Stimulated activated naive B cell treated with anti-CD40 and anti-IgM and Interleukin-4, amounts not matched to agents 10 μg/mL and 1 μg/mL and 100 μg/mL, for 72 hours (primary cell): ENCODE measurements around the gene HLA-DQB2.
A peak's percentile ranks its signal among the peaks of the same experiment; 100 is the strongest.
"Not testable (repeated sequence)": the region's sequence is repeated elsewhere in the genome, so short reads cannot be mapped to it uniquely, and the experiment has no call there.

Source experiments
- ATAC-seq, 2 donors: fragments of 150-1000 bp; cut with Tn5 transposase; replicated peaks; 2 replicates each; pipeline ENCODE4 v1.10.0; 2021; ENCODE audit warnings: moderate library complexity in 1 of 2
- DNase-seq: peaks from one replicate; pipeline ENCODE4 v3.0.0; 2021
- H3K27ac Mint-ChIP-seq: one replicate; pipeline ENCODE4 v1.8.0; 2022; ENCODE audit warnings: mild to moderate bottlenecking, mixed read lengths
- H3K27me3 Mint-ChIP-seq, 2 donors: one replicate each; pipeline ENCODE4 v1.8.0; 2022; ENCODE audit warnings: mixed read lengths in 2 of 2
- H3K36me3 Mint-ChIP-seq, 2 donors: one replicate each; pipeline ENCODE4 v1.8.0; 2022; ENCODE audit warnings: mixed read lengths in 2 of 2, mild to moderate bottlenecking in 1 of 2
- H3K4me1 Mint-ChIP-seq, 2 donors: one replicate each; pipeline ENCODE4 v1.8.0; 2022; ENCODE audit warnings: mixed read lengths in 2 of 2, mild to moderate bottlenecking in 1 of 2
- H3K4me3 Mint-ChIP-seq, 2 donors: one replicate each; pipeline ENCODE4 v1.8.0; 2022; ENCODE audit warnings: mild to moderate bottlenecking in 2 of 2, mixed read lengths in 2 of 2, moderate library complexity in 1 of 2
- H3K9me3 Mint-ChIP-seq, 2 donors: one replicate each; pipeline ENCODE4 v1.8.0; 2022; ENCODE audit warnings: mixed read lengths in 2 of 2, mild to moderate bottlenecking in 1 of 2

Gene HLA-DQB2

GRCh38 chr6:32775071-32775470, 11.7 kb upstream of the HLA-DQB2 start:
- Mint-ChIP-seq H3K27ac (no peak overlapping the region), H3K4me1 (peaks cover 0 to 2% of the 10 kb centered on the region in 2 donors), H3K27me3 (peaks cover 7 to 17% of the 10 kb centered on the region in 2 donors), H3K36me3 (no peaks in the 10 kb centered on the region), H3K4me3 (no peak overlapping the region), H3K9me3 (no peaks in the 10 kb centered on the region)
- DNase-seq (no peak), ATAC-seq (no peak)

GRCh38 chr6:32774426-32774825, 11.1 kb upstream of the HLA-DQB2 start:
- DNase-seq (no peak), ATAC-seq (peak; percentile 72 to 86)
- no peak overlapping the region for H3K4me3 Mint-ChIP-seq
- no peaks in the 10 kb centered on the region for H3K36me3 Mint-ChIP-seq
- peaks cover 14 to 24% of the 10 kb centered on the region in 2 donors for H3K27me3 Mint-ChIP-seq
- H3K9me3 Mint-ChIP-seq, result no peaks in the 10 kb centered on the region
- no peak overlapping the region for H3K27ac Mint-ChIP-seq
- peaks cover 0 to 2% of the 10 kb centered on the region in 2 donors for H3K4me1 Mint-ChIP-seq

- Mint-ChIP-seq H3K27me3 (peaks cover 23 to 29% of the 10 kb centered on the region in 2 donors), H3K27ac (no peak overlapping the region), H3K4me3 (no peak overlapping the region), H3K9me3 (no peaks in the 10 kb centered on the region), H3K36me3 (no peaks in the 10 kb centered on the region), H3K4me1 (peaks cover 0 to 2% of the 10 kb centered on the region in 2 donors)
- no peak for ATAC-seq
- DNase-seq, result no peak
Measured at GRCh38 chr6:32772656-32773055, 9.3 kb upstream of the HLA-DQB2 start.

GRCh38 chr6:32764048-32764447, 716 bp upstream of the HLA-DQB2 start:
- no peak overlapping the region for H3K27ac Mint-ChIP-seq
- no peaks in the 10 kb centered on the region for H3K36me3 Mint-ChIP-seq
- no peaks in the 10 kb centered on the region for H3K4me1 Mint-ChIP-seq
- peaks cover 46 to 49% of the 10 kb centered on the region in 2 donors for H3K27me3 Mint-ChIP-seq
- no peaks in the 10 kb centered on the region for H3K9me3 Mint-ChIP-seq
- DNase-seq (no peak), ATAC-seq (no peak)
- H3K4me3 Mint-ChIP-seq, result no peak overlapping the region

GRCh38 chr6:32761548-32761947, 1.8 kb downstream of the HLA-DQB2 start:
- Mint-ChIP-seq H3K27ac (peak overlapping the region; percentile 67), H3K4me3 (peak overlapping the region; percentile 61 to 63), H3K4me1 (no peaks in the 10 kb centered on the region), H3K9me3 (no peaks in the 10 kb centered on the region), H3K36me3 (no peaks in the 10 kb centered on the region), H3K27me3 (peaks cover 33 to 34% of the 10 kb centered on the region in 2 donors)
- ATAC-seq (no peak), DNase-seq (no peak)

GRCh38 chr6:32761072-32761471, 2.3 kb downstream of the HLA-DQB2 start:
- Mint-ChIP-seq H3K4me3 (peak overlapping the region; percentile 62 to 72), H3K27ac (peak overlapping the region; percentile 73), H3K9me3 (no peaks in the 10 kb centered on the region), H3K36me3 (no peaks in the 10 kb centered on the region), H3K4me1 (no peaks in the 10 kb centered on the region), H3K27me3 (peaks cover 35 to 36% of the 10 kb centered on the region in 2 donors)
- ATAC-seq (peak; percentile 68), DNase-seq (no peak)

GRCh38 chr6:32759669-32760068, 3.7 kb downstream of the HLA-DQB2 start:
- Mint-ChIP-seq H3K4me3 (no peak overlapping the region), H3K36me3 (no peaks in the 10 kb centered on the region), H3K27me3 (peaks cover 31 to 36% of the 10 kb centered on the region in 2 donors), H3K27ac (no peak overlapping the region), H3K9me3 (no peaks in the 10 kb centered on the region), H3K4me1 (no peaks in the 10 kb centered on the region)
- ATAC-seq (no peak), DNase-seq (no peak)

GRCh38 chr6:32752580-32752979, 10.8 kb downstream of the HLA-DQB2 start:
- Mint-ChIP-seq H3K27ac (no peak overlapping the region), H3K9me3 (no peaks in the 10 kb centered on the region), H3K27me3 (peaks cover 6 to 22% of the 10 kb centered on the region in 2 donors), H3K36me3 (no peaks in the 10 kb centered on the region), H3K4me1 (no peaks in the 10 kb centered on the region), H3K4me3 (no peak overlapping the region)
- DNase-seq (no peak), ATAC-seq (no peak)

GRCh38 chr6:32745649-32746048, 17.7 kb downstream of the HLA-DQB2 start:
- Mint-ChIP-seq H3K4me3 (peak overlapping the region in 1 of 2 donors; percentile 11), H3K27me3 (peaks cover 27 to 38% of the 10 kb centered on the region in 2 donors)
- H3K4me1 Mint-ChIP-seq, H3K27ac Mint-ChIP-seq, H3K9me3 Mint-ChIP-seq, DNase-seq, ATAC-seq, H3K36me3 Mint-ChIP-seq: not testable (repeated sequence)

- no peak overlapping the region for H3K27ac Mint-ChIP-seq
- no peaks in the 10 kb centered on the region for H3K4me1 Mint-ChIP-seq
- H3K27me3 Mint-ChIP-seq, result peaks cover 27 to 39% of the 10 kb centered on the region in 2 donors
- no peaks in the 10 kb centered on the region for H3K9me3 Mint-ChIP-seq
- no peaks in the 10 kb centered on the region for H3K36me3 Mint-ChIP-seq
- DNase-seq (no peak), ATAC-seq (no peak)
- no peak overlapping the region for H3K4me3 Mint-ChIP-seq
Measured at GRCh38 chr6:32744776-32745175, 18.6 kb downstream of the HLA-DQB2 start.

- peaks cover 28 to 56% of the 10 kb centered on the region in 2 donors for H3K27me3 Mint-ChIP-seq
- ATAC-seq, result no peak
- H3K4me1 Mint-ChIP-seq, result no peaks in the 10 kb centered on the region
- no peak overlapping the region for H3K27ac Mint-ChIP-seq
- peak overlapping the region in 1 of 2 donors; percentile 22 for H3K4me3 Mint-ChIP-seq
- no peak for DNase-seq
- no peaks in the 10 kb centered on the region for H3K36me3 Mint-ChIP-seq
- H3K9me3 Mint-ChIP-seq, result no peaks in the 10 kb centered on the region
Measured at GRCh38 chr6:32742374-32742773, 21.0 kb downstream of the HLA-DQB2 start.

- Mint-ChIP-seq H3K4me3 (peak within 1 kb of the TSS; percentile 29 to 34), H3K9me3 (no peaks in the 10 kb centered on the region), H3K4me1 (no peaks in the 10 kb centered on the region), H3K36me3 (no peaks in the 10 kb centered on the region), H3K27me3 (peaks cover 28 to 56% of the 10 kb centered on the region in 2 donors), H3K27ac (no peak within 1 kb of the TSS)
- DNase-seq, result no peak
- peak in 1 of 2 donors; percentile 43 for ATAC-seq
Measured at GRCh38 chr6:32741031-32741960, 22.0 kb downstream of the HLA-DQB2 start, which contains the start of gene HLA-DQA2. Gene HLA-DQA2 (plus strand): TSS chr6:32741391. CDS start chr6:32741444, 53 bp downstream.

- Mint-ChIP-seq H3K27ac (no peak overlapping the region), H3K9me3 (no peaks in the 10 kb centered on the region), H3K4me3 (no peak overlapping the region), H3K36me3 (no peaks in the 10 kb centered on the region), H3K27me3 (peaks cover 18 to 44% of the 10 kb centered on the region in 2 donors), H3K4me1 (no peaks in the 10 kb centered on the region)
- ATAC-seq (no peak), DNase-seq (no peak)
Measured at GRCh38 chr6:32738126-32738525, 25.2 kb downstream of the HLA-DQB2 start.

- Mint-ChIP-seq H3K36me3 (no peaks in the 10 kb centered on the region), H3K9me3 (peaks cover 0 to 3% of the 10 kb centered on the region in 2 donors), H3K27me3 (peaks cover 17 to 18% of the 10 kb centered on the region in 2 donors), H3K4me3 (no peak overlapping the region), H3K27ac (no peak overlapping the region), H3K4me1 (peaks cover 3 to 7% of the 10 kb centered on the region in 2 donors)
- ATAC-seq (peak; percentile 29 to 90), DNase-seq (peak; percentile 11)
Measured at GRCh38 chr6:32718879-32719278, 44.5 kb downstream of the HLA-DQB2 start.

- Mint-ChIP-seq H3K4me3 (no peak overlapping the region), H3K36me3 (no peaks in the 10 kb centered on the region), H3K27me3 (peaks cover 10 to 11% of the 10 kb centered on the region in 2 donors), H3K9me3 (peaks cover 0 to 3% of the 10 kb centered on the region in 2 donors), H3K27ac (no peak overlapping the region), H3K4me1 (peaks cover 7 to 16% of the 10 kb centered on the region in 2 donors)
- DNase-seq (no peak), ATAC-seq (no peak)
Measured at GRCh38 chr6:32716396-32716795, 46.9 kb downstream of the HLA-DQB2 start.
